ENCODE measurements around the gene FECH.

GRCh38 chr18:57621246-57621604 is 34.7 kb upstream of the FECH start:
- TF ChIP-seq CTCF (IDR thresholded peaks at IDR 0.05), result no peak
- no peak for TF ChIP-seq POLR2A (IDR thresholded peaks at IDR 0.05; ENCODE audit: low read depth)

Measured in esophagus muscularis mucosa (tissue), 3 donors.